ENCODE results near the gene RXRA. TPM values are rescaled to one million over a fixed set of nuclear protein-coding genes. Genes with fewer than 3 reads are reported as not detected.

RXRA gene
- total and polyA plus RNA-seq, 2 of the 13 experiments (the other 11 are each of a cell fraction or from before 2014, with no cell fraction given): 18.9 to 29.2 TPM

DNA sequence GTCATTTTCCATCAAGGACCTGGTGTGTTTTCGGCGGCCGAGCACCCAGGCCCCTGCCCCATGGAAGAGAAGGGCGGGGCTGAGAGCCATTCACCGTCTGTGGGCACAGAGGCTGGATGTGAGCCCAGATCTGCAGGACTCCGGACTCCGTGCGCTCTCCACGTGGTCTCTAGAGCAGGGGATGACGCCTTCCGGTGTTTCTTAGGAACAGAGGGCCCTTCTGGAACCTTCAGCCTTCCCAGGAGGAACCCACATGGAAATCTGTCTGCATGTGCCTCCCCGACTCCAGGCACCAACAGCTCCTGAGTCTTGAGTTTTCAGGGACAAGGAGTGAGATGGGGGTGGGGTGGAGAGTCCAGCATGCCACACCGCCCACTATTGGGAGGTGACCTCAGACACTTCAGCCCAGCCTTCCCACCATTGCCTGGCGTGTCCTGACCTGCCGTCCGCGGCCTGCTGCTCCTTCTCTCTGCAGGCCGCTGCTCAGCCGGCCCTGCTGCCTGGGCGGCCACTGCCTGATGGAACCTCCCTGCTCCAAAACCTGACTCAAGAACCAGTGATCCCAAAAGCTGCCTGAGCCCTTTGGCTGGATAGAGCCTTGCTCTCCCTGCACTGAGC lies 2.4 kb upstream of the RXRA start (continued):
- TF ChIP-seq, protein P1, sequence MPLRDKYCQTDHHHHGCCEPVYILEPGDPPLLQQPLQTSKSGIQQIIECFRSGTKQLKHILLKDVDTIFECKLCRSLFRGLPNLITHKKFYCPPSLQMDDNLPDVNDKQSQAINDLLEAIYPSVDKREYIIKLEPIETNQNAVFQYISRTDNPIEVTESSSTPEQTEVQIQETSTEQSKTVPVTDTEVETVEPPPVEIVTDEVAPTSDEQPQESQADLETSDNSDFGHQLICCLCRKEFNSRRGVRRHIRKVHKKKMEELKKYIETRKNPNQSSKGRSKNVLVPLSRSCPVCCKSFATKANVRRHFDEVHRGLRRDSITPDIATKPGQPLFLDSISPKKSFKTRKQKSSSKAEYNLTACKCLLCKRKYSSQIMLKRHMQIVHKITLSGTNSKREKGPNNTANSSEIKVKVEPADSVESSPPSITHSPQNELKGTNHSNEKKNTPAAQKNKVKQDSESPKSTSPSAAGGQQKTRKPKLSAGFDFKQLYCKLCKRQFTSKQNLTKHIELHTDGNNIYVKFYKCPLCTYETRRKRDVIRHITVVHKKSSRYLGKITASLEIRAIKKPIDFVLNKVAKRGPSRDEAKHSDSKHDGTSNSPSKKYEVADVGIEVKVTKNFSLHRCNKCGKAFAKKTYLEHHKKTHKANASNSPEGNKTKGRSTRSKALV (CRISPR knock-in tag; IDR thresholded peaks at IDR 0.05): peak; percentile 86
- TF ChIP-seq, protein P2, sequence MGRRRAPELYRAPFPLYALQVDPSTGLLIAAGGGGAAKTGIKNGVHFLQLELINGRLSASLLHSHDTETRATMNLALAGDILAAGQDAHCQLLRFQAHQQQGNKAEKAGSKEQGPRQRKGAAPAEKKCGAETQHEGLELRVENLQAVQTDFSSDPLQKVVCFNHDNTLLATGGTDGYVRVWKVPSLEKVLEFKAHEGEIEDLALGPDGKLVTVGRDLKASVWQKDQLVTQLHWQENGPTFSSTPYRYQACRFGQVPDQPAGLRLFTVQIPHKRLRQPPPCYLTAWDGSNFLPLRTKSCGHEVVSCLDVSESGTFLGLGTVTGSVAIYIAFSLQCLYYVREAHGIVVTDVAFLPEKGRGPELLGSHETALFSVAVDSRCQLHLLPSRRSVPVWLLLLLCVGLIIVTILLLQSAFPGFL (CRISPR knock-in tag; IDR thresholded peaks at IDR 0.05): no peak
- TF ChIP-seq, protein P3, sequence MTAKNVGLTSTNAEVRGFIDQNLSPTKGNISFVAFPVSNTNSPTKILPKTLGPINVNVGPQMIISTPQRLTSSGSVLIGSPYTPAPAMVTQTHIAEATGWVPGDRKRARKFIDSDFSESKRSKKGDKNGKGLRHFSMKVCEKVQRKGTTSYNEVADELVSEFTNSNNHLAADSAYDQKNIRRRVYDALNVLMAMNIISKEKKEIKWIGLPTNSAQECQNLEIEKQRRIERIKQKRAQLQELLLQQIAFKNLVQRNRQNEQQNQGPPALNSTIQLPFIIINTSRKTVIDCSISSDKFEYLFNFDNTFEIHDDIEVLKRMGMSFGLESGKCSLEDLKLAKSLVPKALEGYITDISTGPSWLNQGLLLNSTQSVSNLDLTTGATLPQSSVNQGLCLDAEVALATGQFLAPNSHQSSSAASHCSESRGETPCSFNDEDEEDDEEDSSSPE (CRISPR knock-in tag; IDR thresholded peaks at IDR 0.05): peak; percentile 84
- TF ChIP-seq ZNF232 (CRISPR knock-in tag; IDR thresholded peaks at IDR 0.05; ENCODE audit: borderline replicate concordance) (peak; percentile 93), BHLHE40 (IDR thresholded peaks at IDR 0.05; ENCODE audit: low read length) (no peak), FOXJ3 (CRISPR knock-in tag; IDR thresholded peaks at IDR 0.05; ENCODE audit: borderline replicate concordance) (no peak), NCOA2 (CRISPR knock-in tag; IDR thresholded peaks at IDR 0.05) (peak; percentile 52), ARNTL (CRISPR knock-in tag; IDR thresholded peaks at IDR 0.05) (peak; percentile 71; the same call in 1 of the 2 replicates), SP140L (CRISPR knock-in tag; IDR thresholded peaks at IDR 0.05; ENCODE audit: borderline replicate concordance) (no peak), ZNF446 (CRISPR knock-in tag; IDR thresholded peaks at IDR 0.05) (peak; percentile 81; the same call in 1 of the 2 replicates), RFX5 (IDR thresholded peaks at IDR 0.05; ENCODE audit: low read depth, low read length) (no peak)
- TF ChIP-seq, protein P4, sequence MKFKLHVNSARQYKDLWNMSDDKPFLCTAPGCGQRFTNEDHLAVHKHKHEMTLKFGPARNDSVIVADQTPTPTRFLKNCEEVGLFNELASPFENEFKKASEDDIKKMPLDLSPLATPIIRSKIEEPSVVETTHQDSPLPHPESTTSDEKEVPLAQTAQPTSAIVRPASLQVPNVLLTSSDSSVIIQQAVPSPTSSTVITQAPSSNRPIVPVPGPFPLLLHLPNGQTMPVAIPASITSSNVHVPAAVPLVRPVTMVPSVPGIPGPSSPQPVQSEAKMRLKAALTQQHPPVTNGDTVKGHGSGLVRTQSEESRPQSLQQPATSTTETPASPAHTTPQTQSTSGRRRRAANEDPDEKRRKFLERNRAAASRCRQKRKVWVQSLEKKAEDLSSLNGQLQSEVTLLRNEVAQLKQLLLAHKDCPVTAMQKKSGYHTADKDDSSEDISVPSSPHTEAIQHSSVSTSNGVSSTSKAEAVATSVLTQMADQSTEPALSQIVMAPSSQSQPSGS (CRISPR knock-in tag; IDR thresholded peaks at IDR 0.05): 0 out of 2 replicates have a peak, but pooled peaks have one; percentile 16
- TF ChIP-seq, protein P5, sequence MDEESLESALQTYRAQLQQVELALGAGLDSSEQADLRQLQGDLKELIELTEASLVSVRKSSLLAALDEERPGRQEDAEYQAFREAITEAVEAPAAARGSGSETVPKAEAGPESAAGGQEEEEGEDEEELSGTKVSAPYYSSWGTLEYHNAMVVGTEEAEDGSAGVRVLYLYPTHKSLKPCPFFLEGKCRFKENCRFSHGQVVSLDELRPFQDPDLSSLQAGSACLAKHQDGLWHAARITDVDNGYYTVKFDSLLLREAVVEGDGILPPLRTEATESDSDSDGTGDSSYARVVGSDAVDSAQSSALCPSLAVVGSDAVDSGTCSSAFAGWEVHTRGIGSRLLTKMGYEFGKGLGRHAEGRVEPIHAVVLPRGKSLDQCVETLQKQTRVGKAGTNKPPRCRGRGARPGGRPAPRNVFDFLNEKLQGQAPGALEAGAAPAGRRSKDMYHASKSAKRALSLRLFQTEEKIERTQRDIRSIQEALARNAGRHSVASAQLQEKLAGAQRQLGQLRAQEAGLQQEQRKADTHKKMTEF (CRISPR knock-in tag; IDR thresholded peaks at IDR 0.05): peak; percentile 85; the same call in 1 of the 2 replicates
- TF ChIP-seq, protein P6, sequence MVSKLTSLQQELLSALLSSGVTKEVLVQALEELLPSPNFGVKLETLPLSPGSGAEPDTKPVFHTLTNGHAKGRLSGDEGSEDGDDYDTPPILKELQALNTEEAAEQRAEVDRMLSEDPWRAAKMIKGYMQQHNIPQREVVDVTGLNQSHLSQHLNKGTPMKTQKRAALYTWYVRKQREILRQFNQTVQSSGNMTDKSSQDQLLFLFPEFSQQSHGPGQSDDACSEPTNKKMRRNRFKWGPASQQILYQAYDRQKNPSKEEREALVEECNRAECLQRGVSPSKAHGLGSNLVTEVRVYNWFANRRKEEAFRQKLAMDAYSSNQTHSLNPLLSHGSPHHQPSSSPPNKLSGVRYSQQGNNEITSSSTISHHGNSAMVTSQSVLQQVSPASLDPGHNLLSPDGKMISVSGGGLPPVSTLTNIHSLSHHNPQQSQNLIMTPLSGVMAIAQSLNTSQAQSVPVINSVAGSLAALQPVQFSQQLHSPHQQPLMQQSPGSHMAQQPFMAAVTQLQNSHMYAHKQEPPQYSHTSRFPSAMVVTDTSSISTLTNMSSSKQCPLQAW (CRISPR knock-in tag; IDR thresholded peaks at IDR 0.05): 0 out of 2 replicates have a peak, but pooled peaks have one; percentile 18
- TF ChIP-seq, protein P7, sequence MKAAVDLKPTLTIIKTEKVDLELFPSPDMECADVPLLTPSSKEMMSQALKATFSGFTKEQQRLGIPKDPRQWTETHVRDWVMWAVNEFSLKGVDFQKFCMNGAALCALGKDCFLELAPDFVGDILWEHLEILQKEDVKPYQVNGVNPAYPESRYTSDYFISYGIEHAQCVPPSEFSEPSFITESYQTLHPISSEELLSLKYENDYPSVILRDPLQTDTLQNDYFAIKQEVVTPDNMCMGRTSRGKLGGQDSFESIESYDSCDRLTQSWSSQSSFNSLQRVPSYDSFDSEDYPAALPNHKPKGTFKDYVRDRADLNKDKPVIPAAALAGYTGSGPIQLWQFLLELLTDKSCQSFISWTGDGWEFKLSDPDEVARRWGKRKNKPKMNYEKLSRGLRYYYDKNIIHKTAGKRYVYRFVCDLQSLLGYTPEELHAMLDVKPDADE (CRISPR knock-in tag; IDR thresholded peaks at IDR 0.05): peak; percentile 85
- TF ChIP-seq, protein P8, sequence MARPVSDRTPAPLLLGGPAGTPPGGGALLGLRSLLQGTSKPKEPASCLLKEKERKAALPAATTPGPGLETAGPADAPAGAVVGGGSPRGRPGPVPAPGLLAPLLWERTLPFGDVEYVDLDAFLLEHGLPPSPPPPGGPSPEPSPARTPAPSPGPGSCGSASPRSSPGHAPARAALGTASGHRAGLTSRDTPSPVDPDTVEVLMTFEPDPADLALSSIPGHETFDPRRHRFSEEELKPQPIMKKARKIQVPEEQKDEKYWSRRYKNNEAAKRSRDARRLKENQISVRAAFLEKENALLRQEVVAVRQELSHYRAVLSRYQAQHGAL (CRISPR knock-in tag; IDR thresholded peaks at IDR 0.05; ENCODE audit: not compliant biosample characterization): no peak
